Liver (tissue), 9 donors: ENCODE measurements around the gene NTMT2. TPM values are rescaled to one million over a fixed set of nuclear protein-coding genes. Genes with fewer than 3 reads are reported as not detected.

Experiments
- DNase-seq: peaks from one replicate; pipeline ENCODE4 v3.0.0-alpha.2; 2017; ENCODE audit warnings: low spot score
- H3K27ac ChIP-seq, 2 donors: one replicate each; pipeline ENCODE4 v1.7.0; 2013; ENCODE audit warnings: inconsistent platforms in 2 of 2, low read length in 2 of 2, control low read depth in 1 of 2, low read depth in 1 of 2, mild to moderate bottlenecking in 1 of 2
- H3K27me3 ChIP-seq, 4 donors: one replicate each; pipeline versions ENCODE4 v1.6.1 to v1.7.0; 2013; ENCODE audit warnings: low read length in 3 of 4, inconsistent platforms in 1 of 4, mild to moderate bottlenecking in 1 of 4, moderate library complexity in 1 of 4; ENCODE audit not compliant: control insufficient read depth in 4 of 4, insufficient read depth in 4 of 4
- H3K36me3 ChIP-seq, 4 donors: one replicate each; pipeline versions ENCODE4 v1.6.1 to v1.7.0; 2013; ENCODE audit warnings: low read length in 3 of 4, mild to moderate bottlenecking in 3 of 4, low read depth in 1 of 4, moderate library complexity in 1 of 4; ENCODE audit not compliant: control insufficient read depth in 4 of 4, insufficient read depth in 3 of 4
- H3K4me1 ChIP-seq, 4 donors: one replicate each; pipeline versions ENCODE4 v1.6.1 to v1.7.0; 2013; ENCODE audit warnings: low read length in 3 of 4, mild to moderate bottlenecking in 3 of 4, moderate library complexity in 1 of 4; ENCODE audit not compliant: control insufficient read depth in 4 of 4, insufficient read depth in 4 of 4
- H3K4me3 ChIP-seq, 3 donors: one replicate each; pipeline versions ENCODE4 v1.6.1 to v1.7.0; 2013; ENCODE audit warnings: low read length in 3 of 3, control low read depth in 1 of 3, low read depth in 1 of 3, mild to moderate bottlenecking in 1 of 3
- H3K9ac ChIP-seq, 2 donors: one replicate each; pipeline ENCODE4 v1.7.0; 2013; ENCODE audit warnings: low read length in 2 of 2, mild to moderate bottlenecking in 2 of 2, moderate library complexity in 2 of 2, control low read depth in 1 of 2, low read depth in 1 of 2
- H3K9me3 ChIP-seq, 4 donors: one replicate each; pipeline versions ENCODE4 v1.6.1 to v1.7.0; 2013; ENCODE audit warnings: low read length in 3 of 4; ENCODE audit not compliant: control insufficient read depth in 4 of 4
- CTCF ChIP-seq: fragments of 150-350 bp; IDR thresholded peaks from 2 replicates; pipeline ENCODE4 v1.5.1; 2017; ENCODE audit warnings: improper control_type of control experiment, low read depth, low read length; ENCODE audit not compliant: missing input control
- EGR1 ChIP-seq, 2 donors: IDR thresholded peaks; 2 replicates each; pipeline ENCODE4 v1.6.1; 2016 to 2018; ENCODE audit warnings: antibody characterized with exemption in 2 of 2, low read depth in 2 of 2
- FOXA1 ChIP-seq: IDR thresholded peaks from 2 replicates; pipeline ENCODE4 v1.6.1; 2016; ENCODE audit warnings: antibody characterized with exemption
- GABPA ChIP-seq, 2 donors: IDR thresholded peaks in 1 of 2; conservative IDR thresholded peaks in 1 of 2; 2 replicates each; pipeline ENCODE4 v1.6.1; 2016; ENCODE audit warnings: antibody characterized with exemption in 2 of 2, mild to moderate bottlenecking in 1 of 2, moderate library complexity in 1 of 2
- HNF4A ChIP-seq, 2 donors: conservative IDR thresholded peaks; 2 replicates each; pipeline ENCODE4 v1.6.1; 2016; ENCODE audit warnings: antibody characterized with exemption in 2 of 2, mild to moderate bottlenecking in 2 of 2
- HNF4G ChIP-seq: IDR thresholded peaks from 2 replicates; pipeline ENCODE4 v1.6.1; 2016; ENCODE audit warnings: antibody characterized with exemption
- JUND ChIP-seq, 2 donors: IDR thresholded peaks; 2 replicates each; pipeline ENCODE4 v1.6.1; 2016; ENCODE audit warnings: antibody characterized with exemption in 2 of 2
- MAX ChIP-seq: IDR thresholded peaks from 2 replicates; pipeline ENCODE4 v1.6.1; 2016; ENCODE audit warnings: antibody characterized with exemption
- NR2F2 ChIP-seq: IDR thresholded peaks from 2 replicates; pipeline ENCODE4 v1.6.1; 2016; ENCODE audit warnings: antibody characterized with exemption
- RAD21 ChIP-seq, 2 donors: IDR thresholded peaks; 2 replicates each; pipeline ENCODE4 v1.6.1; 2016; ENCODE audit warnings: antibody characterized with exemption in 2 of 2, mild to moderate bottlenecking in 2 of 2
- SP1 ChIP-seq: IDR thresholded peaks from 2 replicates; pipeline ENCODE4 v1.6.1; 2018; ENCODE audit warnings: antibody characterized with exemption, mild to moderate bottlenecking
- TAF1 ChIP-seq: conservative IDR thresholded peaks from 2 replicates; pipeline ENCODE4 v1.6.1; 2016; ENCODE audit warnings: antibody characterized with exemption, mild to moderate bottlenecking
- ZBTB33 ChIP-seq: IDR thresholded peaks from 2 replicates; pipeline ENCODE4 v1.6.1; 2016; ENCODE audit warnings: antibody characterized with exemption
- WGBS: extraction: QIAGEN DNeasy Blood & Tissue Kit; methylation state at CpG from one replicate; pipeline ENCODE4 v1.1.7; 2013; 5-methylcytosine and 5-hydroxymethylcytosine counted together
- polyA plus RNA-seq, 2 donors: library from polyadenylated mRNA; stranded (reverse) in 1 of 2; unstranded in 1 of 2; fragments of 200-250 nt in 1 of 2; fragments of >200 nt in 1 of 2; fragmentation: Nextera tagmentation in 1 of 2; extraction: Ambion mirVana in 1 of 2; gene quantifications; one replicate each; pipeline versions ENCODE4 v1.2.1 to v1.2.3, GENCODE V29; 2013 to 2015
- total RNA-seq, 2 donors: library from RNA; depleted of rRNA; stranded (reverse); fragments of >200 nt; gene quantifications; one replicate each; pipeline ENCODE4 v1.2.3, GENCODE V29; 2014
- TF ChIP-seq, protein P1 (sequence below): IDR thresholded peaks from 2 replicates; pipeline ENCODE4 v1.6.1; 2016; ENCODE audit warnings: antibody characterized with exemption
- donor health status: healthy.
- donor health status: healthy.
- donor health status: healthy.
- donor health status: healthy.
- donor health status: healthy.

Gene NTMT2
- total and polyA plus RNA-seq, 4 donors: not detected

DNA sequence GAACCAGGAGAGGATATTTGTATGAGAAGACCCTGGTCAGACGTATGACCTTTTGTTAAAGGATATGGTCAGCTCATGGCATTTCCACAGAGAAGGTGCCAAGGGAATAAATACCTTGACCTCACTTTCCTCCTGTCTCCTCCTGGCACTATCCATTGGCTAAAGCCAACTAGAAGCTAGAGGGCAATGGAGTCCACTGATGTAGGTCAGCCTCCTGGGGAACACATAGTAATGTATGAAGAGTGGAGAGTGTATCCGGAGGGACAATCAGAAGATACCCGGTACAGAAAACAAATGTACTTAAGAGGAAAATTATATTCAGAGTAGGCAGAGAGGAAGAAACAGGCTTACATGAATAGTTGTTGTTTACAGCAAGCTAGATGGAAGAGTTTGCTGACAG is 698 bp upstream of the NTMT2 start (continued):
- TF ChIP-seq GABPA (IDR thresholded peaks at IDR 0.05 in 1 of 2, conservative IDR thresholded peaks at IDR 0.05 in 1 of 2): no peak

DNA sequence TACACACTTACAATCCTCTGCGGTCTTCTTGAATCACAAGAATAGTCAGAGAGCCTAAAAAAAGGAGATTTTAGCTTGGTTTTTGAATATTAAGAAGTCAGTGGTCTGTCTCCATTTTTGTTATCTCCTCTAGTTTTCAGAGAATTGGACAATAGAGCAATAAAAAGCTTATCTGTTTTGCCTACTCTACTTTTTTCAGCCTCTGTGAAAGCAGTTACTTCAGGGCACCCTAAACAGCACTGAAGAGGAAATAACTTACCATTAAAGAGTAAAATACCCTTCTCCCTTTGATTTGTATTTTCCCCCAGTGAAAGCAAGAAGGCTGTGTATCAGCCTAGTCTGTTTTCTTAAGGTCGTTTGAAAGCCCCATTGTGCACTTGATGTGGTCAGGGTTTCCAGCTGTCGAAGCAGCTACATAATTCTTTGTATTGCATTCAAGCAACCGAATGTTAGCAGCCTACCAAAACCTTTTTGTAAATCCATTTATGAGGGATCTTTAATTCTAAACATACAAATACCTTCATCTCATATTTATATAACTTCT is 1.0 kb downstream of the NTMT2 start:
- H3K36me3 ChIP-seq: no peaks in the 10 kb centered on the region
- no peak overlapping the region for H3K4me3 ChIP-seq
- peaks cover 0 to 5% (median 3%) of the 10 kb centered on the region in 4 donors for H3K9me3 ChIP-seq
- H3K9ac ChIP-seq: no peak overlapping the region
- no peaks in the 10 kb centered on the region for H3K4me1 ChIP-seq
- WGBS: 40% methylated on average over 4 of the region's 4 CpGs
- no peak for DNase-seq
- H3K27me3 ChIP-seq: peaks cover 0 to 7% (median 0%) of the 10 kb centered on the region in 4 donors
- H3K27ac ChIP-seq: no peak overlapping the region
- TF ChIP-seq HNF4A (conservative IDR thresholded peaks at IDR 0.05) (no peak), CTCF (no peak), FOXA1 (no peak), TAF1 (no peak), RAD21 (IDR thresholded peaks at IDR 0.05) (no peak), SP1 (no peak), NR2F2 (no peak), MAX (no peak), EGR1 (IDR thresholded peaks at IDR 0.05; ENCODE audit: low read depth in 2 of 2) (no peak), JUND (IDR thresholded peaks at IDR 0.05) (no peak), ZBTB33 (no peak), GABPA (IDR thresholded peaks at IDR 0.05 in 1 of 2, conservative IDR thresholded peaks at IDR 0.05 in 1 of 2) (no peak)

GRCh38 chr1:170149241-170149640 is 3.5 kb downstream of the NTMT2 start:
- TF ChIP-seq EGR1 (IDR thresholded peaks at IDR 0.05; ENCODE audit: low read depth in 2 of 2) (no peak), JUND (IDR thresholded peaks at IDR 0.05) (no peak), FOXA1 (no peak), GABPA (IDR thresholded peaks at IDR 0.05 in 1 of 2, conservative IDR thresholded peaks at IDR 0.05 in 1 of 2) (no peak), RAD21 (IDR thresholded peaks at IDR 0.05) (no peak), HNF4G (no peak), NR2F2 (no peak), ZBTB33 (no peak), HNF4A (conservative IDR thresholded peaks at IDR 0.05) (no peak)
- TF ChIP-seq, protein P1, sequence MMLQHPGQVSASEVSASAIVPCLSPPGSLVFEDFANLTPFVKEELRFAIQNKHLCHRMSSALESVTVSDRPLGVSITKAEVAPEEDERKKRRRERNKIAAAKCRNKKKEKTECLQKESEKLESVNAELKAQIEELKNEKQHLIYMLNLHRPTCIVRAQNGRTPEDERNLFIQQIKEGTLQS: no peak
- no peak overlapping the region for H3K4me3 ChIP-seq
- no peaks in the 10 kb centered on the region for H3K36me3 ChIP-seq
- no peak overlapping the region for H3K9ac ChIP-seq
- no peak for DNase-seq
- H3K27me3 ChIP-seq: peaks cover 0 to 7% (median 0%) of the 10 kb centered on the region in 4 donors
- no peaks in the 10 kb centered on the region for H3K4me1 ChIP-seq
- H3K9me3 ChIP-seq: peaks cover 0 to 14% (median 4%) of the 10 kb centered on the region in 4 donors
- WGBS: 58% methylated on average over 3 of the region's 3 CpGs
- no peak overlapping the region for H3K27ac ChIP-seq
